GM12878 (cell line): ENCODE results near the gene ABI1. TPM values are rescaled to one million over a fixed set of nuclear protein-coding genes. Genes with fewer than 3 reads are reported as not detected.

Experiments used
- ATAC-seq: fragments of 200-7000 bp; cut with Tn5 transposase; 3 replicates; pipeline ENCODE4 v1.9.1; 2020; ENCODE audit warnings: mild to moderate bottlenecking, moderate library complexity
- BruUV-seq: library from RNA; stranded (reverse); fragments of 400-500 nt; replicated peaks from 2 replicates; lab custom pipeline; 2021; lab: Mats Ljungman, UMichigan
- CTCF ChIA-PET: fragments of 300-600 bp; sonication (Branson Sonifier 250); formaldehyde crosslinking; extraction: SDS; loops from one replicate; lab custom pipeline; 2021; ENCODE audit warnings: inconsistent platforms; lab: Yijun Ruan, JAX
- POLR2A ChIA-PET: fragments of 350-600 bp; formaldehyde crosslinking; extraction: SDS; loops from one replicate; lab custom pipeline; 2021; ENCODE audit warnings: inconsistent platforms; lab: Charles Lee
- RAD21 ChIA-PET: fragments of 300-600 bp; sonication (Branson Sonifier 250); formaldehyde crosslinking; loops from one replicate; lab custom pipeline; 2023; ENCODE audit warnings: antibody characterized with exemption; ENCODE audit not compliant: unreplicated experiment; lab: Charles Lee
- SMC1A ChIA-PET: fragments of 300-600 bp; sonication (Branson Sonifier 250); formaldehyde crosslinking; loops from one replicate; lab custom pipeline; 2023; ENCODE audit not compliant: unreplicated experiment, uncharacterized antibody; lab: Charles Lee
- DNase-seq: peaks from one replicate; pipeline ENCODE4 v3.0.0-alpha.2; 2011; ENCODE audit warnings: low read depth, low spot score
- FAIRE-seq: peaks from 3 replicates; lab custom pipeline; 2011; peaks lifted over from hg19 to GRCh38; lab: Jason Lieb, UNC
- H2AFZ ChIP-seq: 2 replicates; pipeline ENCODE4 v1.6.0; 2011; ENCODE audit warnings: low read depth, low read length, control low read depth; ENCODE audit not compliant: control insufficient read depth
- H3K27ac ChIP-seq: 2 replicates; pipeline ENCODE4 v1.5.1; 2011; ENCODE audit warnings: control low read depth; ENCODE audit not compliant: control insufficient read depth, insufficient read depth
- H3K27me3 ChIP-seq, 2 experiments: replicated peaks in 1 of 2; 2 replicates each; pipeline versions ENCODE4 v1.6.0 to v1.6.1; 2011; ENCODE audit warnings: low read length in 1 of 2; ENCODE audit not compliant: control insufficient read depth in 2 of 2, insufficient read depth in 2 of 2
- H3K36me3 ChIP-seq, 2 experiments: 2 replicates each; pipeline ENCODE4 v1.5.1; 2011; ENCODE audit warnings: low read length in 1 of 2; ENCODE audit not compliant: control insufficient read depth in 2 of 2, insufficient read depth in 2 of 2
- H3K4me1 ChIP-seq: 2 replicates; pipeline ENCODE4 v1.6.1; 2011; ENCODE audit warnings: mild to moderate bottlenecking, low read length, moderate library complexity, mixed read lengths; ENCODE audit not compliant: control insufficient read depth, insufficient read depth
- H3K4me2 ChIP-seq: 2 replicates; pipeline ENCODE4 v1.6.0; 2011; ENCODE audit warnings: control low read depth; ENCODE audit not compliant: control insufficient read depth, insufficient read depth
- H3K4me3 ChIP-seq: fragments of 200-600 bp; sonication (generic); 2 replicates; pipeline ENCODE4 v1.5.1; 2016
- H3K79me2 ChIP-seq: 2 replicates; pipeline ENCODE4 v1.6.0; 2011; ENCODE audit warnings: low read length; ENCODE audit not compliant: control insufficient read depth, insufficient read depth
- H3K9ac ChIP-seq: 2 replicates; pipeline ENCODE4 v1.8.0; 2011; ENCODE audit warnings: low read length, control low read depth, mixed read lengths; ENCODE audit not compliant: control insufficient read depth, insufficient read depth
- H3K9me3 ChIP-seq: replicated peaks from 3 replicates; pipeline ENCODE4 v1.5.1; 2011; ENCODE audit warnings: mild to moderate bottlenecking, low read length; ENCODE audit not compliant: control insufficient read depth, insufficient read depth
- H4K20me1 ChIP-seq: 2 replicates; pipeline ENCODE4 v1.6.0; 2011; ENCODE audit not compliant: control insufficient read depth, insufficient read depth
- CBX5 ChIP-seq: sonication (generic); IDR thresholded peaks from 2 replicates; pipeline ENCODE4 v1.6.1; 2016; ENCODE audit warnings: low read depth, moderate library complexity, mild to moderate bottlenecking, inconsistent platforms
- CHD1 ChIP-seq: IDR thresholded peaks from 2 replicates; pipeline ENCODE4 v1.6.1; 2012; ENCODE audit warnings: low read depth, low read length, improper control_type of control experiment
- DPF2 ChIP-seq: fragments of 450-650 bp; IDR thresholded peaks from 2 replicates; pipeline ENCODE4 v1.6.1; 2017; ENCODE audit warnings: mild to moderate bottlenecking
- MEF2A ChIP-seq: IDR thresholded peaks from 2 replicates; pipeline ENCODE4 v1.6.1; 2011; ENCODE audit warnings: low read depth, mild to moderate bottlenecking, low read length, moderate library complexity; ENCODE audit not compliant: insufficient read depth
- NFXL1 ChIP-seq: fragments of 450-650 bp; IDR thresholded peaks from 2 replicates; pipeline ENCODE4 v1.6.1; 2017; ENCODE audit warnings: antibody characterized with exemption, mild to moderate bottlenecking, borderline replicate concordance
- POLR2AphosphoS2 ChIP-seq: IDR thresholded peaks from 2 replicates; pipeline ENCODE4 v1.6.1; 2011; ENCODE audit warnings: low read depth, mild to moderate bottlenecking, low read length, improper control_type of control experiment, moderate library complexity
- POU2F2 ChIP-seq: IDR thresholded peaks from 3 replicates; pipeline ENCODE4 v1.6.1; 2011; ENCODE audit warnings: low read depth, mild to moderate bottlenecking, low read length, borderline replicate concordance
- SMAD5 ChIP-seq: IDR thresholded peaks from 2 replicates; pipeline ENCODE4 v1.6.1; 2016; ENCODE audit warnings: antibody characterized with exemption, low read depth
- SREBF2 ChIP-seq: IDR thresholded peaks from 2 replicates; pipeline ENCODE4 v1.6.1; 2012; ENCODE audit warnings: mild to moderate bottlenecking, low read length
- WGBS: methylation state at CpG from one replicate; pipeline ENCODE4 v1.1.6; 2016; ENCODE audit warnings: low lambda C conversion rate; ENCODE audit not compliant: insufficient replicate concordance, insufficient coverage; ENCODE audit errors: missing lambda C conversion rate; 5-methylcytosine and 5-hydroxymethylcytosine counted together
- in situ Hi-C: fragments of 300-500 bp; cut with MboI; formaldehyde crosslinking; loops from 9 replicates; pipeline ENCODE4 v1.14.3; 2018; ENCODE audit warnings: mixed read lengths
- intact Hi-C: fragments of 100-400 bp; cut with micrococcal nuclease; formaldehyde crosslinking; loops from one replicate; pipeline ENCODE4 v1.14.2; 2022; ENCODE audit not compliant: unreplicated experiment
- polyA plus RNA-seq, 11 experiments: library from polyadenylated mRNA; depleted of rRNA in 4 of 11; unstranded in 6 of 11; stranded (reverse) in 5 of 11; fragments of >200 nt; fragmentation: Nextera tagmentation in 4 of 11; fragmentation: Illumina TruSeq in 1 of 11; extraction: Ambion mirVana in 4 of 11; extraction: Trizol in 1 of 11; gene quantifications; 1 replicate in 1 of 11; 2 replicates in 10 of 11; pipeline versions ENCODE4 v1.2.1 to v1.2.3, GENCODE V29; 2011 to 2016; ENCODE audit warnings: inconsistent platforms in 2 of 11, missing spikeins in 2 of 11, low read depth in 1 of 11
- total RNA-seq, 4 experiments: library from RNA; depleted of rRNA in 3 of 4; stranded (reverse); fragments of >200 nt in 3 of 4; fragmentation: Illumina TruSeq in 1 of 4; extraction: Trizol in 1 of 4; gene quantifications; 2 replicates each; pipeline versions ENCODE4 v1.2.1 to v1.2.3, GENCODE V29; 2013 to 2021
- TF ChIP-seq, protein P1 (sequence below): fragments of 450-650 bp; IDR thresholded peaks from 2 replicates; pipeline ENCODE4 v1.6.1; 2017; ENCODE audit warnings: borderline replicate concordance
- TF ChIP-seq, protein P2 (sequence below): IDR thresholded peaks from 2 replicates; pipeline ENCODE4 v1.6.1; 2011; ENCODE audit warnings: low read depth, low read length, improper control_type of control experiment, borderline replicate concordance
- TF ChIP-seq, protein P3 (sequence below): fragments of 450-650 bp; IDR thresholded peaks from 2 replicates; pipeline ENCODE4 v1.6.1; 2014; ENCODE audit warnings: mild to moderate bottlenecking
- TF ChIP-seq, protein P4 (sequence below): fragments of 450-650 bp; IDR thresholded peaks from 2 replicates; pipeline ENCODE4 v1.6.1; 2017; ENCODE audit warnings: low read depth, mild to moderate bottlenecking, moderate library complexity
- TF ChIP-seq, protein P5 (sequence below): IDR thresholded peaks from 2 replicates; pipeline ENCODE4 v1.6.1; 2012; ENCODE audit warnings: low read depth, low read length, improper control_type of control experiment

ABI1 gene
- total and polyA plus RNA-seq, 10 of the 15 experiments (the other 5 are each of a cell fraction or from before 2014, with no cell fraction given) = 31.2 to 73.2 (median 50.7) TPM

DNA sequence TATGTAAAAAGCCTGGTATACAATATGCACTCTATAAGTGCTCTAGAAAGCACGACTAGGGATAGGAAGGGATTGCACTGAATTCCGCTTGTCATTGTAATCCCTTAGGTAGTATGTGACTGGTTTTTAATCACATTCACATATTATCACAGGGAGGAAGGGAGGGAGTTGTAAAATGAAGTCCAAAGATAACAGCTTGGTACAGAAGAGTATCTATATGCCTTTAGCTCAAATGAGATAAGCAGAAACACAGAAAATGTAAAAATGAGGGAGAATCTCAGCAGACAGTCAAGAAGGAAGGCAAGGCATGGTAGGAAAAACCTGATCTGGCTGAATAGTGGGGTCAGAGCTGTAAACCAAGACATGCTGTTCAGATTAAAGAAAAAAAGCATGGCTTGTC is 63.4 kb downstream of the ABI1 start (continued):
- TF ChIP-seq, protein P1, sequence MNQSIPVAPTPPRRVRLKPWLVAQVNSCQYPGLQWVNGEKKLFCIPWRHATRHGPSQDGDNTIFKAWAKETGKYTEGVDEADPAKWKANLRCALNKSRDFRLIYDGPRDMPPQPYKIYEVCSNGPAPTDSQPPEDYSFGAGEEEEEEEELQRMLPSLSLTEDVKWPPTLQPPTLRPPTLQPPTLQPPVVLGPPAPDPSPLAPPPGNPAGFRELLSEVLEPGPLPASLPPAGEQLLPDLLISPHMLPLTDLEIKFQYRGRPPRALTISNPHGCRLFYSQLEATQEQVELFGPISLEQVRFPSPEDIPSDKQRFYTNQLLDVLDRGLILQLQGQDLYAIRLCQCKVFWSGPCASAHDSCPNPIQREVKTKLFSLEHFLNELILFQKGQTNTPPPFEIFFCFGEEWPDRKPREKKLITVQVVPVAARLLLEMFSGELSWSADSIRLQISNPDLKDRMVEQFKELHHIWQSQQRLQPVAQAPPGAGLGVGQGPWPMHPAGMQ = no peak

DNA sequence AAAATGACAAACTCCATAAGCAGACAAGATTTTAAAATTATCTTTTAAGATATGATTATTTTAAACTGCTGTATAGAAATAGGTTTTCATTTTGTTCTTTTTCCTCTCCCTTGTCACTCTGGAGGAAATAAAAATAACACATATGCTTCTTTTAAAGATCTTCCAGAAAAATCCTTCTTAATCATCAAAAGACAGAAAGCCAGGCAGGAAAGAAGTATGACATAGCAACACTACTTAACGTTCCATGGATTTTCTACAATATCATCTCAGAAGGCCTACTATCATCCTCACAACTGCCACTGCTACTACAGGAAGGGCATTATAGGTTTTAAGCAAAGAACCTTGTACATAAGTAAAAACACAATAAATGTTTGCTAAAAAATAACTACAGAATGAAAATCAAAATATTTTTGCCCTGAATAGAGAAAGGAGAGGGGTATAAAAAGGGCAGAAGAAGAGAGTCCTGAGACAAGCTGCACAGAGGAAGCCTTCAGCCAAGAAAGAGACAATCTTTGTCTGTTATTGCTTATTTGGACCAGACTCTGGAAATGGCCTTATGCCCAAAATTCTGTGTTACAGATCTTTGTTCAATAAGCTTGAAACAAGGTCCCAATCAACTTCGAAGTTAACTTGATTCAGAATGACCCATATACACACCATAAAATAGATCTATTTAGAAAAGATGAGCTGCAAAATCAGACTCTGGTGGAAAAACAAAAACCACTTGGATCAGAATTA is 67.8 kb downstream of the ABI1 start:
- ATAC-seq = no peak
- DNase-seq = no peak
- WGBS = 96% methylated on average over 2 of the region's 2 CpGs
- peak overlapping the region; percentile 33 for H3K27ac ChIP-seq
- H3K79me2 ChIP-seq = peaks cover 90% of the 10 kb centered on the region
- ChIA-PET RAD21 (interaction anchor here (1.1 to 1.3 kb wide), 2 partner anchors 10 to 69 kb away, joined by 3 to 4 read pairs; no protein-coding TSS in a partner anchor), POLR2A (interaction anchor here (1.0 kb wide), 1 partner anchor 12 kb away, joined by 4 read pairs; no protein-coding TSS in a partner anchor), CTCF (interaction anchor here (0.7 to 1.4 kb wide), 4 partner anchors 9 to 66 kb away, joined by 3 to 4 read pairs (median 4); no protein-coding TSS in a partner anchor), SMC1A (interaction anchor here (0.7 to 2.4 kb wide), 6 partner anchors 9 to 67 kb away, joined by 3 to 8 read pairs (median 4); no protein-coding TSS in a partner anchor)
- no peaks in the 10 kb centered on the region for H3K27me3 ChIP-seq
- no peaks in the 10 kb centered on the region for H4K20me1 ChIP-seq
- 0 out of 2 replicates have a peak overlapping the region, but pooled peaks have one; percentile 27 for H3K4me2 ChIP-seq
- in situ Hi-C loops = no loop called here
- intact Hi-C loops = no loop called here
- H3K4me1 ChIP-seq = peaks cover 10% of the 10 kb centered on the region; the same call in 1 of the 2 replicates
- peaks cover 33% of the 10 kb centered on the region for H3K9me3 ChIP-seq
- no peak overlapping the region for H3K9ac ChIP-seq
- peak; percentile 84 for FAIRE-seq
- H3K4me3 ChIP-seq = no peak overlapping the region
- no peak overlapping the region for H2AFZ ChIP-seq
- BruUV-seq = no TSS peak
- peaks cover 2 to 6% of the 10 kb centered on the region in 2 experiments; a peak in 3 of 4 replicates for H3K36me3 ChIP-seq
- TF ChIP-seq POU2F2 (no peak), MEF2A (no peak), CBX5 (no peak), POLR2AphosphoS2 (no peak), SMAD5 (no peak), CHD1 (no peak), SREBF2 (no peak), NFXL1 (no peak), DPF2 (no peak)
- TF ChIP-seq, protein P2, sequence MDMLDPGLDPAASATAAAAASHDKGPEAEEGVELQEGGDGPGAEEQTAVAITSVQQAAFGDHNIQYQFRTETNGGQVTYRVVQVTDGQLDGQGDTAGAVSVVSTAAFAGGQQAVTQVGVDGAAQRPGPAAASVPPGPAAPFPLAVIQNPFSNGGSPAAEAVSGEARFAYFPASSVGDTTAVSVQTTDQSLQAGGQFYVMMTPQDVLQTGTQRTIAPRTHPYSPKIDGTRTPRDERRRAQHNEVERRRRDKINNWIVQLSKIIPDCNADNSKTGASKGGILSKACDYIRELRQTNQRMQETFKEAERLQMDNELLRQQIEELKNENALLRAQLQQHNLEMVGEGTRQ = no peak
- TF ChIP-seq, protein P3, sequence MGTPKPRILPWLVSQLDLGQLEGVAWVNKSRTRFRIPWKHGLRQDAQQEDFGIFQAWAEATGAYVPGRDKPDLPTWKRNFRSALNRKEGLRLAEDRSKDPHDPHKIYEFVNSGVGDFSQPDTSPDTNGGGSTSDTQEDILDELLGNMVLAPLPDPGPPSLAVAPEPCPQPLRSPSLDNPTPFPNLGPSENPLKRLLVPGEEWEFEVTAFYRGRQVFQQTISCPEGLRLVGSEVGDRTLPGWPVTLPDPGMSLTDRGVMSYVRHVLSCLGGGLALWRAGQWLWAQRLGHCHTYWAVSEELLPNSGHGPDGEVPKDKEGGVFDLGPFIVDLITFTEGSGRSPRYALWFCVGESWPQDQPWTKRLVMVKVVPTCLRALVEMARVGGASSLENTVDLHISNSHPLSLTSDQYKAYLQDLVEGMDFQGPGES = no peak
- TF ChIP-seq, protein P4, sequence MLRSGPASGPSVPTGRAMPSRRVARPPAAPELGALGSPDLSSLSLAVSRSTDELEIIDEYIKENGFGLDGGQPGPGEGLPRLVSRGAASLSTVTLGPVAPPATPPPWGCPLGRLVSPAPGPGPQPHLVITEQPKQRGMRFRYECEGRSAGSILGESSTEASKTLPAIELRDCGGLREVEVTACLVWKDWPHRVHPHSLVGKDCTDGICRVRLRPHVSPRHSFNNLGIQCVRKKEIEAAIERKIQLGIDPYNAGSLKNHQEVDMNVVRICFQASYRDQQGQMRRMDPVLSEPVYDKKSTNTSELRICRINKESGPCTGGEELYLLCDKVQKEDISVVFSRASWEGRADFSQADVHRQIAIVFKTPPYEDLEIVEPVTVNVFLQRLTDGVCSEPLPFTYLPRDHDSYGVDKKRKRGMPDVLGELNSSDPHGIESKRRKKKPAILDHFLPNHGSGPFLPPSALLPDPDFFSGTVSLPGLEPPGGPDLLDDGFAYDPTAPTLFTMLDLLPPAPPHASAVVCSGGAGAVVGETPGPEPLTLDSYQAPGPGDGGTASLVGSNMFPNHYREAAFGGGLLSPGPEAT = no peak
- TF ChIP-seq, protein P5, sequence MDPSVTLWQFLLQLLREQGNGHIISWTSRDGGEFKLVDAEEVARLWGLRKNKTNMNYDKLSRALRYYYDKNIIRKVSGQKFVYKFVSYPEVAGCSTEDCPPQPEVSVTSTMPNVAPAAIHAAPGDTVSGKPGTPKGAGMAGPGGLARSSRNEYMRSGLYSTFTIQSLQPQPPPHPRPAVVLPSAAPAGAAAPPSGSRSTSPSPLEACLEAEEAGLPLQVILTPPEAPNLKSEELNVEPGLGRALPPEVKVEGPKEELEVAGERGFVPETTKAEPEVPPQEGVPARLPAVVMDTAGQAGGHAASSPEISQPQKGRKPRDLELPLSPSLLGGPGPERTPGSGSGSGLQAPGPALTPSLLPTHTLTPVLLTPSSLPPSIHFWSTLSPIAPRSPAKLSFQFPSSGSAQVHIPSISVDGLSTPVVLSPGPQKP = no peak
